ENCODE results near the gene PCDH19. TPM values are rescaled to one million over a fixed set of nuclear protein-coding genes. Genes with fewer than 3 reads are reported as not detected.

Gene PCDH19
- total RNA-seq, 3 donors from 2014 or later (not counting 1 experiment from before 2014, with no cell fraction given): not detected

- Mint-ChIP-seq H3K9me3 (peaks cover 2 to 7% of the 10 kb centered on the region in 2 donors), H3K4me1 (no peaks in the 10 kb centered on the region), H3K27ac (no peak overlapping the region), H3K27me3 (ENCODE audit: low read depth in 2 of 2) (no peaks in the 10 kb centered on the region), H3K4me3 (no peak overlapping the region), H3K36me3 (no peaks in the 10 kb centered on the region)
- ATAC-seq (no peak), DNase-seq (no peak)
- H3K4me3 ChIP-seq (ENCODE audit: low read length): no peak overlapping the region
- H3K4me1 ChIP-seq (ENCODE audit: control insufficient read depth, insufficient read depth, low read length): no peaks in the 10 kb centered on the region
- intact Hi-C loops (cut with micrococcal nuclease): no loop called here
- no peaks in the 10 kb centered on the region for H3K9me3 ChIP-seq (ENCODE audit: control insufficient read depth, insufficient read depth, low read length)
- no peak overlapping the region for H3K27ac ChIP-seq (ENCODE audit: low read length)
- no peaks in the 10 kb centered on the region for H3K36me3 ChIP-seq (ENCODE audit: control insufficient read depth, insufficient read depth, low read length)
- H3K27me3 ChIP-seq (ENCODE audit: control insufficient read depth, insufficient read depth, low read length): no peaks in the 10 kb centered on the region
- TF ChIP-seq, protein P1, sequence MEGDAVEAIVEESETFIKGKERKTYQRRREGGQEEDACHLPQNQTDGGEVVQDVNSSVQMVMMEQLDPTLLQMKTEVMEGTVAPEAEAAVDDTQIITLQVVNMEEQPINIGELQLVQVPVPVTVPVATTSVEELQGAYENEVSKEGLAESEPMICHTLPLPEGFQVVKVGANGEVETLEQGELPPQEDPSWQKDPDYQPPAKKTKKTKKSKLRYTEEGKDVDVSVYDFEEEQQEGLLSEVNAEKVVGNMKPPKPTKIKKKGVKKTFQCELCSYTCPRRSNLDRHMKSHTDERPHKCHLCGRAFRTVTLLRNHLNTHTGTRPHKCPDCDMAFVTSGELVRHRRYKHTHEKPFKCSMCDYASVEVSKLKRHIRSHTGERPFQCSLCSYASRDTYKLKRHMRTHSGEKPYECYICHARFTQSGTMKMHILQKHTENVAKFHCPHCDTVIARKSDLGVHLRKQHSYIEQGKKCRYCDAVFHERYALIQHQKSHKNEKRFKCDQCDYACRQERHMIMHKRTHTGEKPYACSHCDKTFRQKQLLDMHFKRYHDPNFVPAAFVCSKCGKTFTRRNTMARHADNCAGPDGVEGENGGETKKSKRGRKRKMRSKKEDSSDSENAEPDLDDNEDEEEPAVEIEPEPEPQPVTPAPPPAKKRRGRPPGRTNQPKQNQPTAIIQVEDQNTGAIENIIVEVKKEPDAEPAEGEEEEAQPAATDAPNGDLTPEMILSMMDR (IDR thresholded peaks at IDR 0.05): no peak
- 67% methylated on average over 1 of the region's 3 CpGs for WGBS (ENCODE audit: insufficient coverage)
Measured at GRCh38 chrX:100315566-100315965, 94.5 kb downstream of the PCDH19 start.

DNA sequence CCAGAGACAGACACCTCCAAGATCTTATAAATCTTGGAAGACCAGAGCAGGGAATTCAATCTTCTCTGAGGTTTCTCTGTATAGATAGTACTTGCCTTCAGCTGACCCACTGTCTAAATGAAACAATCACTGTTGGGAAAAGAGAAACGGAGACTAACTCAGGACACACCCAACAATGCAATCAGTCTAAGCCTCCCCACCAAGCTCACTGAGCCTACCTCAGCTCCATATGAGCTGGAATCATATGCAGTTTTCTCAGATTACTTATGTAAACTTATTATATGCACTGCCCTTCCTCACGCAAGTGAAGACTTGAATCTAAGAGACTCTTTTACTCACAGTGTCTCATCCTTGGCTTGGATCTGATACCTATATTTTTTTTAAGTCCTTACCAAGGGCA lies 110.5 kb downstream of the PCDH19 start:
- Mint-ChIP-seq H3K9me3 (peaks cover 0 to 2% of the 10 kb centered on the region in 2 donors), H3K4me1 (no peaks in the 10 kb centered on the region), H3K27me3 (ENCODE audit: low read depth in 2 of 2) (no peaks in the 10 kb centered on the region), H3K27ac (no peak overlapping the region), H3K36me3 (no peaks in the 10 kb centered on the region), H3K4me3 (no peak overlapping the region)
- ATAC-seq (no peak), DNase-seq (no peak)
- H3K27ac ChIP-seq (ENCODE audit: low read length): no peak overlapping the region
- no peaks in the 10 kb centered on the region for H3K36me3 ChIP-seq (ENCODE audit: control insufficient read depth, insufficient read depth, low read length)
- no peaks in the 10 kb centered on the region for H3K9me3 ChIP-seq (ENCODE audit: control insufficient read depth, insufficient read depth, low read length)
- H3K27me3 ChIP-seq (ENCODE audit: control insufficient read depth, insufficient read depth, low read length): no peaks in the 10 kb centered on the region
- H3K4me1 ChIP-seq (ENCODE audit: control insufficient read depth, insufficient read depth, low read length): no peaks in the 10 kb centered on the region
- no peak overlapping the region for H3K4me3 ChIP-seq (ENCODE audit: low read length)
- intact Hi-C loops (cut with micrococcal nuclease): no loop called here
- no CpG with 5 or more reads among the region's 2 CpGs for WGBS (ENCODE audit: insufficient coverage)
- TF ChIP-seq, protein P1 (IDR thresholded peaks at IDR 0.05): no peak

- H3K27ac ChIP-seq (ENCODE audit: low read length): no peak overlapping the region
- H3K4me3 ChIP-seq (ENCODE audit: low read length): no peak overlapping the region
- no peaks in the 10 kb centered on the region for H3K36me3 Mint-ChIP-seq
- no peaks in the 10 kb centered on the region for H3K4me1 ChIP-seq (ENCODE audit: control insufficient read depth, insufficient read depth, low read length)
- H3K9me3 Mint-ChIP-seq: no peaks in the 10 kb centered on the region
- WGBS (ENCODE audit: insufficient coverage): no CpG with 5 or more reads among the region's 1 CpG
- H3K4me3 Mint-ChIP-seq: no peak overlapping the region
- intact Hi-C loops (cut with micrococcal nuclease): no loop called here
- no peaks in the 10 kb centered on the region for H3K27me3 Mint-ChIP-seq (ENCODE audit: low read depth in 2 of 2)
- DNase-seq (no peak), ATAC-seq (no peak)
- H3K4me1 Mint-ChIP-seq: no peaks in the 10 kb centered on the region
- H3K27ac Mint-ChIP-seq: no peak overlapping the region
- no peaks in the 10 kb centered on the region for H3K36me3 ChIP-seq (ENCODE audit: control insufficient read depth, insufficient read depth, low read length)
- TF ChIP-seq, protein P1 (IDR thresholded peaks at IDR 0.05): no peak
- no peaks in the 10 kb centered on the region for H3K9me3 ChIP-seq (ENCODE audit: control insufficient read depth, insufficient read depth, low read length)
- H3K27me3 ChIP-seq (ENCODE audit: control insufficient read depth, insufficient read depth, low read length): no peaks in the 10 kb centered on the region
Measured at GRCh38 chrX:100297728-100298127, 112.3 kb downstream of the PCDH19 start.

- Mint-ChIP-seq H3K4me1 (no peaks in the 10 kb centered on the region), H3K4me3 (no peak overlapping the region), H3K36me3 (no peaks in the 10 kb centered on the region), H3K27ac (no peak overlapping the region), H3K27me3 (ENCODE audit: low read depth in 2 of 2) (no peaks in the 10 kb centered on the region), H3K9me3 (no peaks in the 10 kb centered on the region)
- WGBS (ENCODE audit: insufficient coverage): 88% methylated on average over 21 of the region's 21 CpGs
- Histone ChIP-seq H3K27me3 (ENCODE audit: control insufficient read depth, insufficient read depth, low read length) (no peaks in the 10 kb centered on the region), H3K4me3 (ENCODE audit: low read length) (no peak overlapping the region), H3K27ac (ENCODE audit: low read length) (no peak overlapping the region), H3K4me1 (ENCODE audit: control insufficient read depth, insufficient read depth, low read length) (no peaks in the 10 kb centered on the region), H3K9me3 (ENCODE audit: control insufficient read depth, insufficient read depth, low read length) (no peaks in the 10 kb centered on the region), H3K36me3 (ENCODE audit: control insufficient read depth, insufficient read depth, low read length) (no peaks in the 10 kb centered on the region)
- no peak for DNase-seq
- intact Hi-C loops (cut with micrococcal nuclease): no loop called here
- no peak for ATAC-seq
- TF ChIP-seq, protein P1 (IDR thresholded peaks at IDR 0.05): no peak
Measured at GRCh38 chrX:100296183-100296753, 113.8 kb downstream of the PCDH19 start.

Data from natural killer cell (primary cell).